Stimulated activated naive CD4-positive, alpha-beta T cell treated with Interleukin-2 at 50 U/mL for 16 hours (primary cell): ENCODE measurements around the gene NBPF6.
"Not testable (repeated sequence)": the region's sequence is repeated elsewhere in the genome, so short reads cannot be mapped to it uniquely, and the experiment has no call there.

Experiments
- DNase-seq: peaks from one replicate; lab custom pipeline; 2025; lab: John Stamatoyannopoulos, UW

NBPF6 gene

GRCh38 chr1:108450043-108450442 lies at the start of gene NBPF6:
TSS of gene NBPF6 (plus strand) at chr1:108450343. CDS start at chr1:108450602, 259 bp downstream.
- DNase-seq = not testable (repeated sequence)

- not testable (repeated sequence) for DNase-seq
Measured at GRCh38 chr1:108411098-108411833, 38.9 kb upstream of the NBPF6 start.

- not testable (repeated sequence) for DNase-seq
Measured at GRCh38 chr1:108420129-108420528, 30.0 kb upstream of the NBPF6 start.

- not testable (repeated sequence) for DNase-seq
Measured at GRCh38 chr1:108421061-108421916, 28.9 kb upstream of the NBPF6 start.

GRCh38 chr1:108426877-108427276 lies 23.3 kb upstream of the NBPF6 start:
- not testable (repeated sequence) for DNase-seq

GRCh38 chr1:108432002-108432401 lies 18.1 kb upstream of the NBPF6 start:
- not testable (repeated sequence) for DNase-seq

GRCh38 chr1:108433404-108433803 lies 16.7 kb upstream of the NBPF6 start:
- DNase-seq = not testable (repeated sequence)

GRCh38 chr1:108438536-108438935 lies 11.6 kb upstream of the NBPF6 start:
- not testable (repeated sequence) for DNase-seq

GRCh38 chr1:108454521-108454920 lies 4.4 kb downstream of the NBPF6 start:
- DNase-seq = not testable (repeated sequence)

- not testable (repeated sequence) for DNase-seq
Measured at GRCh38 chr1:108458661-108459060, 8.5 kb downstream of the NBPF6 start.

GRCh38 chr1:108461758-108462157 lies 11.6 kb downstream of the NBPF6 start:
- DNase-seq = not testable (repeated sequence)

GRCh38 chr1:108463962-108464361 lies 13.8 kb downstream of the NBPF6 start:
- DNase-seq = not testable (repeated sequence)

- DNase-seq = not testable (repeated sequence)
Measured at GRCh38 chr1:108466166-108466565, 16.0 kb downstream of the NBPF6 start.

- not testable (repeated sequence) for DNase-seq
Measured at GRCh38 chr1:108467155-108467554, 17.0 kb downstream of the NBPF6 start.

- DNase-seq = not testable (repeated sequence)
Measured at GRCh38 chr1:108470750-108471149, 20.6 kb downstream of the NBPF6 start.

- DNase-seq = not testable (repeated sequence)
Measured at GRCh38 chr1:108474516-108474915, 24.4 kb downstream of the NBPF6 start.

- DNase-seq = no peak
Measured at GRCh38 chr1:108478429-108479015, 28.4 kb downstream of the NBPF6 start.

- no peak for DNase-seq
Measured at GRCh38 chr1:108482708-108483107, 32.6 kb downstream of the NBPF6 start.

GRCh38 chr1:108485990-108486389 lies 35.8 kb downstream of the NBPF6 start:
- not testable (repeated sequence) for DNase-seq

- not testable (repeated sequence) for DNase-seq
Measured at GRCh38 chr1:108486707-108487106, 36.6 kb downstream of the NBPF6 start.

- DNase-seq = not testable (repeated sequence)
Measured at GRCh38 chr1:108495008-108495407, 44.9 kb downstream of the NBPF6 start.

- DNase-seq = not testable (repeated sequence)
Measured at GRCh38 chr1:108496856-108497255, 46.7 kb downstream of the NBPF6 start.
